ENCODE results near the gene KNCN.

KNCN gene

GRCh38 chr1:46551597-46552095 is at the start of gene KNCN:
TSS of gene KNCN (minus strand) at chr1:46551647. CDS start at chr1:46551215, 432 bp downstream.
- DNase-seq = no peak

- no peak for DNase-seq
Measured at GRCh38 chr1:46599059-46599970, 47.9 kb upstream of the KNCN start.

GRCh38 chr1:46596846-46597245 is 45.4 kb upstream of the KNCN start:
- DNase-seq = no peak

- no peak for DNase-seq
Measured at GRCh38 chr1:46596036-46596435, 44.6 kb upstream of the KNCN start.

- no peak for DNase-seq
Measured at GRCh38 chr1:46595127-46595526, 43.7 kb upstream of the KNCN start.

- no peak for DNase-seq
Measured at GRCh38 chr1:46594063-46594462, 42.6 kb upstream of the KNCN start.

- no peak for DNase-seq
Measured at GRCh38 chr1:46592823-46593222, 41.4 kb upstream of the KNCN start.

GRCh38 chr1:46589529-46589928 is 38.1 kb upstream of the KNCN start:
- DNase-seq = no peak

GRCh38 chr1:46587069-46587468 is 35.6 kb upstream of the KNCN start:
- no peak for DNase-seq

GRCh38 chr1:46585312-46585938 is 34.0 kb upstream of the KNCN start:
- no peak for DNase-seq

- DNase-seq = no peak
Measured at GRCh38 chr1:46583494-46583893, 32.0 kb upstream of the KNCN start.

- DNase-seq = no peak
Measured at GRCh38 chr1:46582972-46583371, 31.5 kb upstream of the KNCN start.

GRCh38 chr1:46581681-46582455 is 30.4 kb upstream of the KNCN start:
- DNase-seq = no peak

- no peak for DNase-seq
Measured at GRCh38 chr1:46580140-46580903, 28.9 kb upstream of the KNCN start.

GRCh38 chr1:46577671-46578070 is 26.2 kb upstream of the KNCN start:
- no peak for DNase-seq

GRCh38 chr1:46576596-46576995 is 25.1 kb upstream of the KNCN start:
- DNase-seq = no peak

- no peak for DNase-seq
Measured at GRCh38 chr1:46575778-46576177, 24.3 kb upstream of the KNCN start.

- no peak for DNase-seq
Measured at GRCh38 chr1:46575300-46575699, 23.9 kb upstream of the KNCN start.

- no peak for DNase-seq
Measured at GRCh38 chr1:46571691-46572225, 20.3 kb upstream of the KNCN start.

GRCh38 chr1:46569884-46570725 is 18.7 kb upstream of the KNCN start:
- no peak for DNase-seq

- no peak for DNase-seq
Measured at GRCh38 chr1:46569116-46569515, 17.7 kb upstream of the KNCN start.
